ENCODE data around the gene TRERF1.

DNA sequence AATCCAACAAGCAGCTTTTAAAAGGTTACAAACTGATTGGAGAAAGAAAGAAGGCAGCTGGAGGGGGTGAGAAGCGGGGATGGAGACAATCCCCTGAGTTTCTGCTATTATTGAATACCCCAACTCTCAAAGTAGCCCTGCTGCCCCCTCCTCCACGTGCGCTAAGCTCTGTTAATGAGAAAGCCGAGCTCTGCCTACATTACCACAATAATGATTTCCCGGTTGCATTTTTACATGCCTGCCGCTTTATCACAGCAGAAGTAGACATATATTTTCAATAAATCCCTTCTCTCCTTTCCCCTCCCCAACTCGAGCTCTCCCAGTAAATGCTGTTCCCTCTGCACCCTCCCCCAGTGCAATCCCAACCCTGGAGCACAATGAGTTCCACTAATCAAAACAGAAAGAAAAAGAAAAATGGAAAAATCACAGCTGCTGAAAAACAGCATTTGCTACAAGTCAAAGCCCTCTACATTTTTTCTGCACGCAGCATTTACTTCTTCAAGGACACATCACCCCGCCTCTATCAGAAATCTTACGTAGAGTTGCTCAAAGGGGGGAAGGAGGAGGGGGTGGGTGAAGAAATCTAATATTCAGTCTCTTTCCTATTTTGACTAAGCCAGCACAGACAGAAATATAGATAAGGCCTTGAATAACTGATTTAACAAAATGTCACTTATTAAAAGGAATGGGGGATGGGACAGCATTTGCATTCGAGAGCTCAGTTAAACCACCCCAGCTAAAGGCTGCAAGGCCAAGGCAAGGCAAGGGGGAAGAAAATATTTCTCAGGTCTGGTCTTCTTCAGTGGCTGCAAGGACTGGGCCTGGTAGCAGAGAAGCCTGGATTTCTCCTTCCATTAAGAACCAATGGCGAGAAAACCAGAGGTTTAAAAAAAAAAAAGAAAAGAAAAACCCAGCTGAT lies 10.7 kb downstream of the TRERF1 start:
- TF ChIP-seq, protein P1, sequence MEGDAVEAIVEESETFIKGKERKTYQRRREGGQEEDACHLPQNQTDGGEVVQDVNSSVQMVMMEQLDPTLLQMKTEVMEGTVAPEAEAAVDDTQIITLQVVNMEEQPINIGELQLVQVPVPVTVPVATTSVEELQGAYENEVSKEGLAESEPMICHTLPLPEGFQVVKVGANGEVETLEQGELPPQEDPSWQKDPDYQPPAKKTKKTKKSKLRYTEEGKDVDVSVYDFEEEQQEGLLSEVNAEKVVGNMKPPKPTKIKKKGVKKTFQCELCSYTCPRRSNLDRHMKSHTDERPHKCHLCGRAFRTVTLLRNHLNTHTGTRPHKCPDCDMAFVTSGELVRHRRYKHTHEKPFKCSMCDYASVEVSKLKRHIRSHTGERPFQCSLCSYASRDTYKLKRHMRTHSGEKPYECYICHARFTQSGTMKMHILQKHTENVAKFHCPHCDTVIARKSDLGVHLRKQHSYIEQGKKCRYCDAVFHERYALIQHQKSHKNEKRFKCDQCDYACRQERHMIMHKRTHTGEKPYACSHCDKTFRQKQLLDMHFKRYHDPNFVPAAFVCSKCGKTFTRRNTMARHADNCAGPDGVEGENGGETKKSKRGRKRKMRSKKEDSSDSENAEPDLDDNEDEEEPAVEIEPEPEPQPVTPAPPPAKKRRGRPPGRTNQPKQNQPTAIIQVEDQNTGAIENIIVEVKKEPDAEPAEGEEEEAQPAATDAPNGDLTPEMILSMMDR (IDR thresholded peaks at IDR 0.05): no peak
- TF ChIP-seq POLR2A (IDR thresholded peaks at IDR 0.05): no peak

Data from lower leg skin (tissue), 3 donors.